HepG2 (cell line): ENCODE measurements around the gene VPS18. TPM values are rescaled to one million over a fixed set of nuclear protein-coding genes. Genes with fewer than 3 reads are reported as not detected.

Experiments used
- ATAC-seq: fragments of 200-7000 bp; cut with Tn5 transposase; 3 replicates; pipeline ENCODE4 v1.9.1; 2020; ENCODE audit warnings: mild to moderate bottlenecking, moderate library complexity
- BruUV-seq: library from RNA; stranded (reverse); fragments of 400-500 nt; replicated peaks from 2 replicates; lab custom pipeline; 2021; lab: Mats Ljungman, UMichigan
- CTCF ChIA-PET: fragments of 300-600 bp; formaldehyde crosslinking; extraction: SDS; loops from one replicate; lab custom pipeline; 2021; ENCODE audit warnings: low total read pairs, inconsistent platforms, low intra/inter-chr PET ratio; lab: Yijun Ruan, JAX
- POLR2A ChIA-PET: fragments of 350-600 bp; sonication (Branson Sonifier 250); formaldehyde crosslinking; loops from one replicate; lab custom pipeline; 2020; ENCODE audit warnings: antibody characterized with exemption, inconsistent platforms; lab: Yijun Ruan, JAX
- DNase-seq: peaks from one replicate; pipeline ENCODE4 v3.0.0-alpha.2; 2015; ENCODE audit warnings: low spot score
- FAIRE-seq: peaks from 3 replicates; lab custom pipeline; 2011; peaks lifted over from hg19 to GRCh38; lab: Jason Lieb, UNC
- H2AFZ ChIP-seq: one replicate; pipeline ENCODE4 v1.6.1; 2011; ENCODE audit warnings: low read length, inconsistent platforms
- H3K27ac ChIP-seq: fragments of 300-600 bp; 3 replicates; pipeline ENCODE4 v1.8.0; 2011; ENCODE audit warnings: mixed run types, mild to moderate bottlenecking, mixed read lengths, low read length, inconsistent platforms; ENCODE audit not compliant: insufficient read depth; ENCODE audit errors: extremely low read length
- H3K27me3 ChIP-seq, 2 experiments: fragments of 200-600 bp in 1 of 2; 2 replicates in 1 of 2; 3 replicates in 1 of 2; pipeline versions ENCODE4 v1.6.0 to v1.8.0; 2011; ENCODE audit warnings: low read length in 2 of 2, mild to moderate bottlenecking in 2 of 2, moderate library complexity in 2 of 2, inconsistent platforms in 1 of 2; ENCODE audit not compliant: insufficient read depth in 2 of 2, control insufficient read depth in 1 of 2
- H3K36me3 ChIP-seq, 2 experiments: fragments of 200-600 bp in 1 of 2; replicated peaks in 1 of 2; 2 replicates in 1 of 2; 3 replicates in 1 of 2; pipeline versions ENCODE4 v1.5.1 to v1.8.0; 2011; ENCODE audit warnings: low read length in 2 of 2, inconsistent platforms in 1 of 2; ENCODE audit not compliant: insufficient read depth in 2 of 2, control insufficient read depth in 1 of 2
- H3K4me1 ChIP-seq: 2 replicates; pipeline ENCODE4 v1.5.1; 2012; ENCODE audit warnings: low read length, inconsistent platforms; ENCODE audit not compliant: insufficient read depth
- H3K4me2 ChIP-seq: 2 replicates; pipeline ENCODE4 v1.6.0; 2011; ENCODE audit warnings: low read depth, low read length, inconsistent platforms
- H3K4me3 ChIP-seq, 3 experiments: fragments of 200-600 bp in 1 of 3; sonication (generic), shearing (Covaris generic) in 1 of 3; replicated peaks in 1 of 3; 2 replicates each; pipeline ENCODE4 v1.5.1; 2011 to 2016; ENCODE audit warnings: low read length in 3 of 3, inconsistent platforms in 2 of 3, low read depth in 2 of 3, mild to moderate bottlenecking in 2 of 3, control low read depth in 1 of 3, mixed read lengths in 1 of 3; ENCODE audit not compliant: insufficient read depth in 1 of 3
- H3K79me2 ChIP-seq: one replicate; pipeline ENCODE4 v1.6.1; 2011; ENCODE audit warnings: low read length, inconsistent platforms; ENCODE audit not compliant: insufficient read depth
- H3K9ac ChIP-seq: 2 replicates; pipeline ENCODE4 v1.6.0; 2011; ENCODE audit warnings: mild to moderate bottlenecking, low read depth, low read length, inconsistent platforms; ENCODE audit not compliant: insufficient read depth
- H3K9me3 ChIP-seq: 2 replicates; pipeline ENCODE4 v1.5.1; 2012; ENCODE audit warnings: mild to moderate bottlenecking, low read length
- H4K20me1 ChIP-seq: 2 replicates; pipeline ENCODE4 v1.6.0; 2011; ENCODE audit warnings: inconsistent platforms, mild to moderate bottlenecking, low read length, moderate library complexity; ENCODE audit not compliant: insufficient read depth
- EEA1 ChIP-seq: sonication (generic); formaldehyde crosslinking; IDR thresholded peaks from 2 replicates; pipeline ENCODE4 v1.5.1; 2020; ENCODE audit warnings: mild to moderate bottlenecking, missing genetic modification reagents, borderline replicate concordance
- FOXA1 ChIP-seq, 2 experiments: fragments of 450-650 bp in 1 of 2; sonication (generic) in 1 of 2; formaldehyde crosslinking in 1 of 2; IDR thresholded peaks; 2 replicates each; pipeline versions ENCODE4 v1.4.0 to v1.6.1; 2016 to 2020; ENCODE audit warnings: missing genetic modification reagents in 1 of 2
- JUN ChIP-seq: sonication (generic); formaldehyde crosslinking; IDR thresholded peaks from 2 replicates; pipeline ENCODE4 v1.4.0; 2020; ENCODE audit warnings: mild to moderate bottlenecking, missing genetic modification reagents
- JUND ChIP-seq: sonication (generic); formaldehyde crosslinking; IDR thresholded peaks from 2 replicates; pipeline ENCODE4 v1.8.0; 2022; ENCODE audit warnings: mild to moderate bottlenecking, missing genetic modification reagents
- KDM6A ChIP-seq: IDR thresholded peaks from 2 replicates; pipeline ENCODE4 v1.6.1; 2016; ENCODE audit warnings: low read depth
- MED13 ChIP-seq: sonication (generic); formaldehyde crosslinking; IDR thresholded peaks from 2 replicates; pipeline ENCODE4 v1.5.0; 2020; ENCODE audit warnings: missing genetic modification reagents
- MTA1 ChIP-seq: sonication (generic); formaldehyde crosslinking; IDR thresholded peaks from 2 replicates; pipeline ENCODE4 v1.4.0; 2020; ENCODE audit warnings: missing genetic modification reagents, mild to moderate bottlenecking, borderline replicate concordance
- NRL ChIP-seq: sonication (generic); formaldehyde crosslinking; IDR thresholded peaks from 2 replicates; pipeline ENCODE4 v1.5.0; 2020; ENCODE audit warnings: missing genetic modification reagents, mild to moderate bottlenecking, moderate library complexity, borderline replicate concordance
- REPIN1 ChIP-seq: sonication (generic); formaldehyde crosslinking; IDR thresholded peaks from 2 replicates; pipeline ENCODE4 v1.8.0; 2022; ENCODE audit warnings: missing genetic modification reagents, low read depth, mild to moderate bottlenecking, borderline replicate concordance
- TOE1 ChIP-seq: sonication (generic); formaldehyde crosslinking; IDR thresholded peaks from 2 replicates; pipeline ENCODE4 v1.4.0; 2020; ENCODE audit warnings: mild to moderate bottlenecking, missing genetic modification reagents
- ZNF264 ChIP-seq: sonication (generic); formaldehyde crosslinking; IDR thresholded peaks from 2 replicates; pipeline ENCODE4 v1.4.0; 2020; ENCODE audit warnings: missing genetic modification reagents
- ZNF274 ChIP-seq: sonication (generic); formaldehyde crosslinking; IDR thresholded peaks from 2 replicates; pipeline ENCODE4 v1.5.1; 2020; ENCODE audit warnings: mild to moderate bottlenecking, missing genetic modification reagents
- ZNF280B ChIP-seq: sonication (generic); formaldehyde crosslinking; IDR thresholded peaks from 2 replicates; pipeline ENCODE4 v1.5.0; 2020; ENCODE audit warnings: missing genetic modification reagents, mild to moderate bottlenecking, borderline replicate concordance
- ZNF33B ChIP-seq: sonication (generic); formaldehyde crosslinking; IDR thresholded peaks from 2 replicates; pipeline ENCODE4 v1.5.1; 2020; ENCODE audit warnings: mild to moderate bottlenecking, missing genetic modification reagents
- ZNF451 ChIP-seq: sonication (generic); formaldehyde crosslinking; IDR thresholded peaks from 2 replicates; pipeline ENCODE4 v1.5.0; 2020; ENCODE audit warnings: mild to moderate bottlenecking, missing genetic modification reagents
- ZNF547 ChIP-seq: sonication (generic); formaldehyde crosslinking; IDR thresholded peaks from 2 replicates; pipeline ENCODE4 v1.5.1; 2020; ENCODE audit warnings: mild to moderate bottlenecking, missing genetic modification reagents
- ZNF883 ChIP-seq: sonication (generic); formaldehyde crosslinking; IDR thresholded peaks from 2 replicates; pipeline ENCODE4 v1.5.1; 2020; ENCODE audit warnings: mild to moderate bottlenecking, missing genetic modification reagents; ENCODE audit errors: not compliant biosample characterization
- WGBS: methylation state at CpG from one replicate; pipeline ENCODE4 v1.1.6; 2017; ENCODE audit warnings: low lambda C conversion rate; 5-methylcytosine and 5-hydroxymethylcytosine counted together
- in situ Hi-C: cut with HindIII; loops from 2 replicates; pipeline ENCODE4 v1.10.0; 2017; ENCODE audit warnings: low pct_unique_long_range_greater_than_20kb; ENCODE audit not compliant: extremely low pct_ligation_motif_present
- intact Hi-C: fragments of 100-400 bp; cut with micrococcal nuclease; formaldehyde crosslinking; loops from one replicate; pipeline ENCODE4 v1.10.0; 2022; ENCODE audit not compliant: unreplicated experiment
- polyA plus RNA-seq, 8 experiments: library from polyadenylated mRNA; depleted of rRNA in 3 of 8; stranded (reverse) in 7 of 8; unstranded in 1 of 8; fragments of >200 nt; fragmentation: Illumina TruSeq in 4 of 8; extraction: Trizol in 4 of 8; gene quantifications; 2 replicates each; pipeline versions ENCODE4 v1.2.1 to v1.2.3, GENCODE V29; 2011 to 2016; ENCODE audit warnings: low read depth in 4 of 8, missing spikeins in 1 of 8, mixed read lengths in 1 of 8; ENCODE audit not compliant: insufficient read depth in 1 of 8
- total RNA-seq, 5 experiments: library from RNA; depleted of rRNA; stranded (reverse); fragments of >200 nt; fragmentation: Illumina TruSeq; extraction: Trizol; gene quantifications; 2 replicates each; pipeline ENCODE4 v1.2.3, GENCODE V29; 2016; ENCODE audit warnings: low read depth in 1 of 5
- TF ChIP-seq, protein P1 (sequence below): IDR thresholded peaks from 2 replicates; pipeline ENCODE4 v1.6.1; 2016; ENCODE audit warnings: low read depth
- TF ChIP-seq, protein P2 (sequence below): sonication (generic); formaldehyde crosslinking; IDR thresholded peaks from 2 replicates; pipeline ENCODE4 v1.5.1; 2020; ENCODE audit warnings: missing genetic modification reagents, mild to moderate bottlenecking, borderline replicate concordance
- TF ChIP-seq, protein P3 (sequence below): sonication (generic); formaldehyde crosslinking; IDR thresholded peaks from 2 replicates; pipeline ENCODE4 v1.8.0; 2022; ENCODE audit warnings: missing genetic modification reagents, mild to moderate bottlenecking, borderline replicate concordance

Gene VPS18
- total and polyA plus RNA-seq, 2 of the 13 experiments (the other 11 are each of a cell fraction or from before 2014, with no cell fraction given) = 5.8 to 17.0 TPM

- H3K4me3 ChIP-seq = peak overlapping the region in 1 of 3 experiments; percentile 18; a peak in 1 of 6 replicates
- peaks cover 84% of the 10 kb centered on the region for H3K4me1 ChIP-seq
- DNase-seq (no peak), FAIRE-seq (no peak), ATAC-seq (no peak)
- H3K9ac ChIP-seq = peak overlapping the region; percentile 1; the same call in 1 of the 2 replicates
- H4K20me1 ChIP-seq = no peaks in the 10 kb centered on the region
- H3K79me2 ChIP-seq = no peaks in the 10 kb centered on the region
- peak overlapping the region; percentile 39 for H3K27ac ChIP-seq
- ChIA-PET POLR2A (interaction anchor here (0.9 kb wide), 1 partner anchor 41 kb away, joined by 3 read pairs; no protein-coding TSS in a partner anchor), CTCF (no interaction called here)
- intact Hi-C loops (no loop called here), in situ Hi-C loops (no loop called here)
- no TSS peak for BruUV-seq
- WGBS = 70% methylated on average over 25 of the region's 31 CpGs
- no peak overlapping the region for H2AFZ ChIP-seq
- peak overlapping the region; percentile 57 for H3K4me2 ChIP-seq
- H3K9me3 ChIP-seq = no peaks in the 10 kb centered on the region
- H3K27me3 ChIP-seq = peaks cover 3 to 12% of the 10 kb centered on the region in 2 experiments; a peak in 3 of 5 replicates
- H3K36me3 ChIP-seq = no peaks in the 10 kb centered on the region
- TF ChIP-seq MED13 (CRISPR knock-in tag) (no peak), TOE1 (CRISPR knock-in tag) (no peak), ZNF274 (CRISPR knock-in tag) (peak; percentile 41; the same call in 1 of the 2 replicates), KDM6A (CRISPR knock-in tag) (no peak), MTA1 (peak; percentile 56; the same call in 1 of the 2 replicates), ZNF264 (CRISPR knock-in tag) (no peak), ZNF280B (CRISPR knock-in tag) (no peak; the same call in 1 of the 2 replicates), JUN (CRISPR knock-in tag) (no peak), NRL (CRISPR knock-in tag) (0 out of 2 replicates have a peak, but pooled peaks have one; percentile 12), FOXA1 (IDR thresholded peaks at IDR 0.05) (no peak), FOXA1 (CRISPR knock-in tag; IDR thresholded peaks at IDR 0.05) (no peak), JUND (CRISPR knock-in tag) (no peak), REPIN1 (CRISPR knock-in tag) (no peak), ZNF883 (CRISPR knock-in tag) (peak; percentile 24), ZNF547 (CRISPR knock-in tag) (0 out of 2 replicates have a peak, but pooled peaks have one; percentile 64), ZNF451 (CRISPR knock-in tag) (0 out of 2 replicates have a peak, but pooled peaks have one; percentile 38), EEA1 (CRISPR knock-in tag) (0 out of 2 replicates have a peak, but pooled peaks have one; percentile 14), ZNF33B (CRISPR knock-in tag) (0 out of 2 replicates have a peak, but pooled peaks have one; percentile 37)
- TF ChIP-seq, protein P1, sequence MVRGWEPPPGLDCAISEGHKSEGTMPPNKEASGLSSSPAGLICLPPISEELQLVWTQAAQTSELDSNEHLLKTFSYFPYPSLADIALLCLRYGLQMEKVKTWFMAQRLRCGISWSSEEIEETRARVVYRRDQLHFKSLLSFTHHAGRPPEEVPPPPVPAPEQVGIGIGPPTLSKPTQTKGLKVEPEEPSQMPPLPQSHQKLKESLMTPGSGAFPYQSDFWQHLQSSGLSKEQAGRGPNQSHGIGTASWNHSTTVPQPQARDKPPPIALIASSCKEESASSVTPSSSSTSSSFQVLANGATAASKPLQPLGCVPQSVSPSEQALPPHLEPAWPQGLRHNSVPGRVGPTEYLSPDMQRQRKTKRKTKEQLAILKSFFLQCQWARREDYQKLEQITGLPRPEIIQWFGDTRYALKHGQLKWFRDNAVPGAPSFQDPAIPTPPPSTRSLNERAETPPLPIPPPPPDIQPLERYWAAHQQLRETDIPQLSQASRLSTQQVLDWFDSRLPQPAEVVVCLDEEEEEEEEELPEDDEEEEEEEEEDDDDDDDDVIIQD (CRISPR knock-in tag) = no peak
- TF ChIP-seq, protein P2, sequence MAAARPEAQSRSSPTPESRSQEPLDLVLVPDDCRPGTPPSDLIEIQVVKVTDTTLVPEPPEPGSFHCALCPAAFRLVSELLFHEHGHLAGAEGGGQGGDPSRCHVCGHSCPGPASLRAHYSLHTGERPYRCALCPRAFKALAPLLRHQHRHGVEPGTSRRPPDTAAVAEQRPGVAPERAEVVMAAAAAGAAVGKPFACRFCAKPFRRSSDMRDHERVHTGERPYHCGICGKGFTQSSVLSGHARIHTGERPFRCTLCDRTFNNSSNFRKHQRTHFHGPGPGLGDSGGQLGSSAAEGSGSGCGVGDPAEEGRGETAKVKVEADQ (CRISPR knock-in tag) = peak; percentile 77; the same call in 1 of the 2 replicates
- TF ChIP-seq, protein P3, sequence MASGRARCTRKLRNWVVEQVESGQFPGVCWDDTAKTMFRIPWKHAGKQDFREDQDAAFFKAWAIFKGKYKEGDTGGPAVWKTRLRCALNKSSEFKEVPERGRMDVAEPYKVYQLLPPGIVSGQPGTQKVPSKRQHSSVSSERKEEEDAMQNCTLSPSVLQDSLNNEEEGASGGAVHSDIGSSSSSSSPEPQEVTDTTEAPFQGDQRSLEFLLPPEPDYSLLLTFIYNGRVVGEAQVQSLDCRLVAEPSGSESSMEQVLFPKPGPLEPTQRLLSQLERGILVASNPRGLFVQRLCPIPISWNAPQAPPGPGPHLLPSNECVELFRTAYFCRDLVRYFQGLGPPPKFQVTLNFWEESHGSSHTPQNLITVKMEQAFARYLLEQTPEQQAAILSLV = 0 out of 2 replicates have a peak, but pooled peaks have one; percentile 33
Observed at GRCh38 chr15:40936234-40936708, 42.0 kb downstream of the VPS18 start.
